Activated T-cell treated with anti-CD3 and anti-CD28 coated beads, Interleukin-2, amount 50 U/mL, for 1 hour (primary cell): Measurements from ENCODE around the gene TAS2R42.

Experiments
- DNase-seq: peaks from one replicate; pipeline ENCODE4 v3.0.0-alpha.2; 2020

TAS2R42 gene, protein sequence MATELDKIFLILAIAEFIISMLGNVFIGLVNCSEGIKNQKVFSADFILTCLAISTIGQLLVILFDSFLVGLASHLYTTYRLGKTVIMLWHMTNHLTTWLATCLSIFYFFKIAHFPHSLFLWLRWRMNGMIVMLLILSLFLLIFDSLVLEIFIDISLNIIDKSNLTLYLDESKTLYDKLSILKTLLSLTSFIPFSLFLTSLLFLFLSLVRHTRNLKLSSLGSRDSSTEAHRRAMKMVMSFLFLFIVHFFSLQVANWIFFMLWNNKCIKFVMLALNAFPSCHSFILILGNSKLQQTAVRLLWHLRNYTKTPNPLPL

DNA sequence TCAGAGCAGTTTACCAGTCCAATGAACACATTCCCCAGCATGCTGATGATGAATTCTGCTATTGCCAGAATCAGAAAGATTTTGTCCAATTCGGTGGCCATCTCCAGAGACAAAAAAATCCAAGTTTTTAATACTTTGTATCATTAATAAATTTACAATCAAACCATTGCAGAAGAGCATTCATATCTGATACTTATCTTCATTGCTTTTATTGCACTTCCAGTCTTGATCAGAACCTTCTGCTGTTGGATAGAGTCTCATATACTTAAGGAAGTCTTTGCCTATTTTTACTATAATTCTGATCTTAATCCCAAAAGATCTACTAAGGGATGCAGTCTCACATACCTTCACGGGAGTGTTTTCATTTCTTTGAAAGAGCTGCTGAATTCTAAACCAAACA lies at the start of gene TAS2R42:
TAS2R42 (minus strand) TSS at position 101 of the 400 bp plus-strand sequence; CDS start at position 101, 0 bp downstream.
- no peak for DNase-seq

DNA sequence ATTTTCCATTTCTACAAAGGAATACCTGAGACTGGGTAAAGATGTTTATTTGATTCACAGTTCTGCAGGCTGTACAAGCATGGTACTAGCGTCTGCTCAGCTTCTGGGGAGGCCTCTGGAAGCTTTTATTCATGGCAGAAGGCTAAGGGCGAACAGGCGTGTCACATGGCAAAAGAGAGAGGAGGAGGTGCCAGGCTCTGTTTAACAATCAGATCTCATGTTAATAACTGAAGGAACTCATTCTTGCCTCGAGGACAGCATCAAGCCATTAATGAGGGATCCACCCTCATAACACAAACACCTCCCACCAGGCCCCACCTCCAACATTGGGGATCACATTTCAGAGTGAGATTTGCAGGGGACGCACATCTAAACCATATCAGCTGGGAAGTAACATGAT lies 46.8 kb upstream of the TAS2R42 start:
- no peak for DNase-seq

DNA sequence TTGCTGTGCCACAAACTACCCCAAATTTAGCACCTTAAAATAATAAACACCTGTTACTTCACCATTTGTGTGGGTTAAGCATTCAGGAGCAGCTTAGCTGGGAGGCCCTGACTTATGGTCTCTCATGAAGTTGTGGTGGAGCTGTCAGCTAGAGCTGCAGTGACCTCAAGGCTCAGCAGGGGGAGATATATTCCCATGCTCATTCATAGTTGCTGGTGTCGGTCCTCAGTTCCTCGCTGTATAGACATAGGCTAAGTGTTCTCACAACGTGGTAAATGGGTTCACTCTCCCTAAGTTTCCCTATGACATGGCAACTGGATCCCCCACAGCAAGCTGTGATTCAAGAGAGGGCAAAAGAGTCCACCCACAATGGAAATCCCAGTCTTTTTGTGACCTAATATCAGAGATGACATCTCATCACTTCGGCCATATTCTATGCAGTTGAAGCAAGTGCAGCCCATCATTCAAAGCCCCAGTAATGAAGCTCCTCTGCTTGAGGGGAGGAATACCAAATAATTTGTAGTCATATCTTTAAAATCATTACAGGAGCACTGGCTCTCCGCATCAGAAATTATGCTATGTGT lies 41.7 kb upstream of the TAS2R42 start:
- no peak for DNase-seq

DNA sequence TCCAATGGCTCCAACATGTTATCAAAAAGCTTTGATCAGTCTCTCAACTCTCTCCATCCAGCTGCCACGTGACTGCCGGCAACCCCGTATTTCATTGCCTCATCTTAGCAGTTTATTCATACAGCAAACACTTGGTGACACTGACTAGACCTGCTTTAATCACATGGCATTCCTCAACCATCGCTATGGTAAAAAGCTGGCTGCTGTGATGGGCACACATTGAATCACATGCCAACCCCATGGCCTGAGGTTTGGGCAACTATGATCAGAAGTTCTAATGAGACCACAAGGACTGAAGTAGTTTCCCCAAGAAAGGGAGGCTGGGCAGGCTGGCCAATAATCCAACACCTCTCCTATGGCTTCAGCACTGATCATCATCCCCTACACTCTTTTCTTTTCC lies 40.6 kb upstream of the TAS2R42 start:
- no peak for DNase-seq

DNA sequence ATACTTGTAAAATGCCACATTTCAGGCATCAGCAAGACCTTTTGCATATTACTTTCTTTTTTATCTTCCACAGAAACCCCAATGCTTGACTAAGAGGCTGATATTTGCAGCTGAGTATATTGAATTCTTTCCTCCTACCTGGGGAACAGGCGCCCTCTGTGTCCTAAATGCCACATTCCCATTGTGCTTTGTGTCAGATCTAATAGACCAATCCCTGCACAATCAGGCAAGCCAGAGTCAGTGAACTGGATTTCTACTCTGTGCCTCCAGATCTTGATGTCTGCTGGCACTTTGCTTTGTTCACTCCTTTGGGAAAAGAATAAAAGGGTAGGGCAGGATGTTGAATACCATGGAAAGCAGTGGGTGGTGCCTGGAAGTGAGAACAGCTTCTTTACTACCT lies 22.4 kb upstream of the TAS2R42 start:
- DNase-seq, result no peak

DNA sequence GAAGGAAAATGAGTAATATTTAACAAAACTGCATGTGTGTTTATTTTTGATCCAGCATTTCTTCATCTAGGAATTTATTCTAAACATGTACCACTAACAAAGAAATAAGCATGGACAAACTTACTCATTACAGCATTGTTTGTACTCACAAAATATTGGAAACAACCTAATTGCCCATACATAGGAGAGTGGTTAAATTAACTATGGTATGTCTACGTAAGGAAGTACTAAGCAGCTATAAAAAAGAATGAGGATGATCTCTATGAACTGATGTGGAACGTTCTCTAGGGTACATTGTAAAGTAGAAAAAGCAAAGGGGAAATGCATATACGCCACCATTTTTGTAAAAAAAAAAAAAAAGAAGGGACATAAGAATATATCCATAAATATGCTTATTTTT lies 17.4 kb upstream of the TAS2R42 start:
- no peak for DNase-seq

DNA sequence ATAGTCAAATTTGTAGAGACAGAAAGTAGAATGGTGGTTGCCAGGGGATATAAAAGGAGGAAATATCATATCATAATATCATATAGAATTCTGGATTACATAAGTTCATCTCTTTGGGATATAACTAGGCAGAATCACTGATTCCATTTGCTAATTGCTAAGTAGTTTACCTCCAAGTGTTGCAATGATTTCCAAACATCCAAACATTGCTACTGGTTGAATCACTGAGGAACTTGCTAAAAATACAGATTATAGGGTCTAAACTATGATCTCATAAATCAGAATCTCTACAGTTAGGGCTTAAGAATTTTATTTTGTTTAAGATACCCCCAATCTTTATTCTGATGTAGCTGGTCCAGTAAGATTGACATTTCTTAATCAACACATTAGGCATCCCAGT lies 16.1 kb upstream of the TAS2R42 start:
- DNase-seq, result no peak

DNA sequence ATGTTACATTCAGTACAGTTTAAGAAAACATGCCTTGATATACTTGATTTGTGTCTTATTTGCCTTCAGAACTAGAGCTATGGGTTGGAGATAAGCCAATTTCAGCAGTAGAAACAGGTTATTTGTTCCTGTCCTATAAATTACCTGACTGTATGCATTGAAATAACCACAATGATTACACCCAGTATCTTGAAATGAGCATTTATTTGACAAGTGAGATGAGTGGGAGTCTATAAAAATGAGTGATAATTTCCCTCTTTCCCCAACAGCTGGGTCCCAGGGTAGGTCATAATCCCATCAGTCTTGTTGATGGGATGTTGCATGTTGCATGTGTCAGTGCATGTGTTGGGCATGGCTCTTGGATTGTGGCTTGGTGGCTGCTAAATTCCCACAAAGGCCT lies 3.7 kb downstream of the TAS2R42 start:
- no peak for DNase-seq

DNA sequence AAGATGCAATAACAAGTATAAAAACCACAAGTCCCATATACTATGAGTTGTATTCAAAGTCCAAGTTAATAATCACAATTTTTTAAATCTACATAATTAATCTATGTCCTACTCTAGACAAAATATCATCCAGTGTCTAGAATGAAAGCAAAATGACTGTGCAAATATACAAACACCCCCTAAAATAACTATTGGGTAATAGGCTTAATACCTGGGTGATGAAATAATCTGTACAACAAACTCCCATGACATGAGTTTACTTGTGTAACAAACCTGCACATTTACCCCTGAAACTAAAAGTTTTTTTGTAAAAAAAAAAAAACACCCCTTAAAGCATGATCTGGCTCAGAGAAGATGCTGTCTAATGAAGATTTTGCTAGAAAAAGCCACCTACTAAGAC lies 4.2 kb downstream of the TAS2R42 start:
- DNase-seq, result no peak

DNA sequence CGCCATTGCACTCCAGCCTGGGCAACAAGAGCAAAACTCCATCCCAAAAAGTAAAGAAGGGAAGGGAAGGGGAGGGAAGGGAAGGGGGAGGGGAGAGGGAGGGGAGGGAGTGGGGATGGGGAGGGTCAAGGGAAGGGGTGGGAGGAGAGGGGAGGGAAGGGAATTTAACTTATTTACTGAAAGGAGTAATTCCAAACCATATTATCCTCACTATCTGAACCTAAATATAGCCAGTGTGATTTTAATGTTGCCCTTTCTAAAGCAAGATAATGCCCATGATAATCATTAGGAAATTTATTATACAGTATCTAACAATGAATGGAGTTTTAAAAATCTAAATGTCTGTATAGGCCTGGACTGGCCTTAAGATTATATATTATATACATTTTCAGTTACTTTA lies 8.5 kb downstream of the TAS2R42 start:
- no peak for DNase-seq

DNA sequence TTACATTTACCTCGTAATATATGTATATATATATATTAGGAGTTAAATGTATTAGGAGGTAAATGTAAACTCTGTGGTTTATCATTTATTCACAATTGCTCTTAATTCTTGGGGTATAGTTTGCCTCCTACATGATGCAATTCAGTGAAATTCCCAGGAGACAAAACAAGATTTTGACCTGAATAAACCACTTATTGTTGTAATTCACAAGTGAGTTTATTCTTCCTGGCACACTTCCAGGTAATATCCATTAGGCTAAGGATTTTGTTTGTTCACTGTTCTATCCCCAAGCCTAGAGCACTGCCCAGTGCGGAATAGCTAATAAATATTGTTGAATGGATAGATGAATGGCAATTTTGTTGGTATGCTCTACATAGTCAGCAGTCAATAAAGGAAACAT lies 12.7 kb downstream of the TAS2R42 start:
- DNase-seq, result no peak

DNA sequence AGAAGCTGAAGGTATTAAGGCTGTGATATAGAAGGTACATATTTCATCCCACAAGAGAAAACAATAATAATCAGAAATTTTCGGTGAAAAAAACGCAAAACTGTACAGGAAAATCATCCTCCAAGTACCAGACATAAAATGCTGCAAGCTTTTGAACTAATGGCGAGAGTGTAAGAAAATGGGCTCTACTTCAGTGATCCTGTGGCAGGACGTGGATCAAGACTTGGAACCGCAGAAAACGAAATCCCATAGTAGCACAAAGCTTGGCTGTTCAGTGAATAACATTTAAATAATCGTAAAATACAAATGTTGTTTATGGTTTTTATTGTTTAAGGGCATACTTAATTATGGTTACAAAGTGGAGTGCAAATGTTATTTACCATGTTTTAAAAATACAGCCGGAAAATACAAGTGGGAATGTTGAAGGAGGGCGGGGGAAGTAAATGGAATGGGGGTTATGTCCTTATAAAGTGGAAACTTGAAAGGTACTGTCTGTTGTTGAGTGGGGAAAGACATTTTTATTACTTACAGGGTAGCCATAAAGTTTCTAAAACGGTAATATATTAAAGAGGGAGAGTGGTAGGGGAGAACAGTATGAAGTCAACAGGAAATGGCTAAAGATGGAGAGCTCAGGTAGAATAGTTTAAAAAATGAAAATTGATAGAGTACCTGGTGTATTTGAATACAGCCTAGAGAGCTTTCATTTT lies 14.6 kb downstream of the TAS2R42 start:
- DNase-seq, result no peak

DNA sequence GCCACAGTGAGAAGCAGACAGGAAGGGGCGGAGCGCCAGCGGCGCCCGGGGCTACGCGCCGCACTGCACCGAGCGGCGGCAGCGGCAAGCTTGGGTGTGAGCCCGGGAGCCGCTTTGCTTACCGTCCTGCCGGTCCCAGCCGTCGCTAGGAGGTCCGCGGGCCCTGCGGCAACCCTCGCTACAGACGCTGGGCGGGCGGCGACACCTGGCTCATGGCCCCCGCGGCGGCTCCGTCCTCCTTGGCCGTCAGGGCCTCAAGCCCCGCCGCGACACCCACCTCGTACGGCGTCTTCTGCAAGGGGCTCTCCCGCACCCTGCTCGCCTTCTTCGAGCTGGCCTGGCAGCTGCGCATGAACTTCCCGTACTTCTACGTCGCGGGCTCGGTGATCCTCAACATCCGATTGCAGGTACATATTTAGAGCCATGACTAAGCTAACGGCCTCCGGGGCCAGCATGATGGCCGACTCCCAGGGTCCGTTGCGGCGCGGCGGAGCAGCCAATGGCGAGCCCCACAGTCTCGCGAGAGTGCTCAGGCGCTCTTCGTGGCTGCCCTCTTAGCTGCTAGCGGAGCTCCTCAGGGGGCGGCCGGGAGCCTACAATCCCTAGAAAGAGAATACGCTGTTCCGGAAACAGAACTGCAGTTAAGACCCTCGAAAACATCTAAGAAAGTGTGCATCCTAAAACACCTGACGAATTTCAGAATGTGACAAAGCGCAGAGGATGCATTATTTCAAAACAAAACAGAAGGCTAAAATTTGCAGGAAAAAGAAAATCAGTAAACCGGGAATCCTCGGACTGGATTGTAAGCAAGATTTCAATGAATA lies 15.4 kb downstream of the TAS2R42 start, which contains the start of gene SMIM10L1:
SMIM10L1 (plus strand) TSS at position 50 of the 824 bp plus-strand sequence; CDS start at position 213, 163 bp downstream.
- peak; percentile 86 for DNase-seq

DNA sequence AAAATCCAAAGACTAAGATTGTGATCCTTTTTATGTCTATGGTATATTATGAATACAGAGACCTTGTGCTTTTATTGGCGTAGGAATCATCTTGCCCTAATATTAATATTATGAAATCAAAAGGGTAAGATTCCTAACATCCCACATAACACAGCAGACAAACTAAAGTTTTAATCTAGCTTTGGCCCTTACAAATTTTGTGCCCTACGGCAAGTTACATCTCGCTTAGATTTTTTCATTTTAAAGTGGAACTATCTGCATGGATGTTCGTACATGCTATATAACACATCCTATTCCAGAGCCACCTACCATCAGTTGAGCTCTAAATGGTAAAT lies 16.0 kb downstream of the TAS2R42 start:
- DNase-seq, result no peak

DNA sequence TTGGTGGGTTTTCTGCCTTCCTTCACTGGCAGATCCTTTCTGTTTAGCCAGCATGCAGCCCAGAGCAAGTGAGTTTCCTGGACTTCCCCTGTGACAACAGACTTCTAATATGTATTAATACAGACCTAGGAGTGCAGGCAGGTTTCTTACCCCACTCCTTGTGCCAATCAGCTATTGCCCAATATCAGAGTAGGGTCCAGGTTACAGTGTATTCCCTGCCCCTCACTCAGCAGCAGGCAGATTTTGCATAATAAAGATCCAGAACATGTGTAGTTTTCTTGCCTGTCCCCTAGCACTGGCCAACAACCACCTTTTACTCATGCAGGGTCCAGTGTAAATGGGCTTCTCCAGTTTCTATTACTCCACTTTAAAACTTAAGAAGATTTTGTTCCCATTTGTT lies 20.4 kb downstream of the TAS2R42 start:
- no peak for DNase-seq

DNA sequence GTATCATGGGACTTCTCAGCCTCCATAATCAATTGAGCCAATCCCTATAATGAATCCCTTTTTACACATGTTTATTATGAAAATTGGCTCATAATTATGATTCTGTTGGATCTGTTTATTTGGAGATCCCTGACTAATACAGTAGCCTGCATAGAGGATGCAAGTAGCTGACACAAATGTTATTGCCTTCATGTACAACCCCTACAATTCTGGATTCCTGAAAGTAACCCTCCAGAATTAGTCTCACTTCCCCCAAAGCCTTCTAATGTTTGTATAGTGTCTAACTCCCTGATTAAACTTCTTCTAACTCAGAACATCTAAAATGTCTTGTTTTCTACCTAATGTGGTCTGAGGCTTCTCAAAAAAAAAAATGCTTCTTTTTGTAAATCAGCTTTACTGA lies 22.4 kb downstream of the TAS2R42 start:
- DNase-seq, result no peak

DNA sequence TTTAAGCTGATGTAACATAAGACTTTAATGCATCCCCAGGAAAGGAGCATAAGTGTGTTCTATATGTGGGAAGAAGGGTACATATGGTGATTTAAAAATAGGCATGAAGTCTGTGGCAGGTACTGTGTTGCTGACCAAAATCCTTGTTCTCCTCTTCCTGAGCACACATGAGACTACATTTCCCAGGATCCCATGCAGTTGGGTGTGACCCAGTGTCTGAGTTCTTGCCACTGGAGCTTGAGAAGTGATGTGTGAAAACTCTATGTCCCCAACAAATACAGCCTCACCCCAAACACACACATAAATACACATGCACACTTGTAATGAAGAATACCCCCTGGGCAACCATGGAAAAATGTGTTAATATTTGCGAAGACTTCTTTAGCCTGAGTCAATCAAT lies 24.2 kb downstream of the TAS2R42 start:
- DNase-seq, result no peak

DNA sequence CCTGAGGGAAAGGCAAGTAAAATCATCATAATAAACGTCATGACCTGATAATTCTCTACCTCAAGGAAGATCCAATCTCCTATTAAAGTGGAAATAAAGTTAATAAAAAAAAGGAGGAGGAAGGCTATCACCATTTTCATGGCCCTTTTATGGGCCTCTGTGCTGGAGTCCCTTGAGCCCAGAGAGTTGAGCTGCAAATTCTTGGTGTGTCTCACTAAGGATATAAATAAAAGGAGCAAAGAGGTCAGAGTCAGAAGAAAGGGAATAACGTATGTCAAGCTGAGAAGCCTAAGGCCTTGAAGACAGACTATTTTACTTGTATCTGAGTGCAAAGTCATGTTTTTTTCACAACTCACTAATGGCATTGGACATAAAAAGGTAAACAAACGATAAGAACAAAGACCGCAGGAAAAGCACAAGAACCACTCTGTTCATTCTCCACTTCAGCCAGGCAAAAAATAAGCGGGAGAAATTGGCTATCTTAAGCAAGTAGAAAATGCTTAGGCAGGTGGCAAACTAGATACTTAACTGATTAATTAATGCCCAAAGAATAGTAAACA lies 27.8 kb downstream of the TAS2R42 start:
- DNase-seq, result no peak

DNA sequence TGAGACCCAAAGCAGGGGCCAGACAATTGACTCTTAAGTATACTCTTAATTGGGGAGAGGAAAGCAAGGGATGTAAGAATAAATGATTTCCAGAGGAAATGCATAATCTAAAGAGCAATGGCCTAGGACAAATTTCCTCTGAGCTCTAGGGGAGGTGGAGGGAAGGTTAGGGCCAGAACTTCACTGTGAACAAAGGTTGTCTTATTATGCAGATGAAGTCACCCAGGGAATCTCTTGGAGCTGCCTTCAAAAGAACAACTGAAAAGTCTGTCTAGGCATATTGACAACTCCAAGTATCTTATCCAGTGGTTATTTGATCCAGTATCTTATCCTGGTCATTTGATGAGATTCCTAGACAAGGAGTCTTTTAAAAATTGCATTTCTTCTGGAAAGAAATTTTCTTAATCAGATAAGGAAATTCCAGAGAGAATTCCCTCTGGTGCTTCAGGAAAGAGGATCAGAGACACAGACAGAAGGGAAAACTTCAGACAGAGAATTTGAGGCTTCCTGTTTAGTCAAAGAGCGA lies 32.3 kb downstream of the TAS2R42 start:
- no peak for DNase-seq

DNA sequence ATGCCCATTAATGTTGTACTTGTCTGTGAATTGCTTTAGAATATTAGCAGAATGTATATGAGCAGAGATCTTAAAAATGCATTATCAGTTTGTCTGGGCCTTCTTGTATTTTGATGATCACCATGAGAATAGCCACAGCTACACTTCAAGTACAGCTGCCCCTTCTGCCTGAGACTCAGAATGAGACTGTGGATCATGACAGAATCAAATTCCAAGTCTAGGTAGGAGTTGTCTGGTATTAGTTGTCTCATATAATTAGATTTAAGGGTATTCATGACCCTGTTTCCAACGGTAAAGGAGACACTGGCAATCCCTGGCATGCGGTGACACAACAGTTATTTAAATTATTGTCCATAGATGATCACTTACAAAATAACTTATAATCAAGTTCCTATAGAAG lies 34.0 kb downstream of the TAS2R42 start:
- no peak for DNase-seq

DNA sequence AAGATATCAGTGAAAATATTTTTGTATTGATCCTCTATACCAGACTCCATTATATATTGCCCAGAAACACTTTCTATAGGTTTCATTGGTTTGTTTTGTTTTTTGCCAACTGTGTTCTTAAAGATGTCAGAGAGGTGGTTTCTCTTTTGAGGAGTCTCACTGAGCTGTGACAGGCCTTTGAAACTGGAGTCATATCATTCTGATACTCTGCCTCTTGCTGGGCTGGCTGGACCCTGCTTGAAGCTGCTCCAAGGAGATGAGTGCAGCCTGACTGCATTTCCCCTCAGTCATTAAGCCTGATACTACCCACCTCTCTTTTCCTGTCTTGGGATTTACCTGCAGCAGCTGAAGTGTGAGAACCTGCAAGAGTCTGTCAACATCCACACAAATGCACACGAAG lies 35.9 kb downstream of the TAS2R42 start:
- no peak for DNase-seq

DNA sequence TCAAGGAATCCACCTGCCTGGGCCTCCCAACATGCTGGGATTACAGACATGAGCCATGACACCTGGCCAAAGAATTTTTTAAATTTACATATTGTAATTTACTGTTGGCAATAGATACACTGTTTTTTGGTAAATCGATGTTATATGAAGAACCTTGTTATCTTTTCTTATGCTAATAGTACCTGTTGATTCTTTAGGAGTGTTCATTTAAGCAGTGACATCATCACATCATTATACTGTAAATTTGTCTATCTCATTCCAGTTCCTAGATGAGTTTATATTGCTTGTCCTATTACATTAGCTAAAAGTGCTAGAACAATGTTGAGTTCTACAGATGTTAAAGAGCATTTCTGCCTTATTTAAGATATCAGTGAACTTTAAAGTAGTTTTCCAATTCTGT lies 39.3 kb downstream of the TAS2R42 start:
- no peak for DNase-seq

DNA sequence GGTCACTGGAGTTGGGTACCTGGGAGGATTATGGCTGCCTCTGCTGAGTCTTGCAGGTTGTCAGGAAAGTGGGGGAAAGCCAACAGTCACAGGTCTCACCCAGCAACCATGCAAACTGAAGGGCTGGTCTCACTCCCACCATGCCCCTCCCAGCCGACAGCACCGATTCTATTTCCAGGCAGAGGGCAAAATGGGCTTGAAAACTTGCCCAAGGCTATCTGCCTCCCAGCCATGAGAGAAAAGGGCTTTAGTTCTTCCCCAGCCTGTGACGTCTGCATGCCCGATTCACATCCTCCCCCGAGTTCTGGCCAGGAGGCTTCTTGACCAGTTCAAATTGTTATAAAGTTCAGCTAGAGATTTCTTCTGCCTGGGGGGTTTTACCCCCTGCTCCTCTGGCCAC lies 42.4 kb downstream of the TAS2R42 start:
- no peak for DNase-seq
